GM21576 (cell line): ENCODE measurements around the gene RASAL3.
"Not testable (repeated sequence)": the region's sequence is repeated elsewhere in the genome, so short reads cannot be mapped to it uniquely, and the experiment has no call there.

ENCODE experiments used
- ATAC-seq: cut with Tn5 transposase; IDR thresholded peaks from one replicate; pipeline ENCODE4 v1.9.1; 2021; ENCODE audit warnings: mild to moderate bottlenecking, moderate library complexity; ENCODE audit not compliant: unreplicated experiment

RASAL3 gene

GRCh38 chr19:15464394-15465385 is at the start of gene RASAL3:
Gene RASAL3, minus strand, starts transcription at chr19:15464544. Its CDS starts 186 bp downstream, at chr19:15464358.
- peak; percentile 36 for ATAC-seq

DNA sequence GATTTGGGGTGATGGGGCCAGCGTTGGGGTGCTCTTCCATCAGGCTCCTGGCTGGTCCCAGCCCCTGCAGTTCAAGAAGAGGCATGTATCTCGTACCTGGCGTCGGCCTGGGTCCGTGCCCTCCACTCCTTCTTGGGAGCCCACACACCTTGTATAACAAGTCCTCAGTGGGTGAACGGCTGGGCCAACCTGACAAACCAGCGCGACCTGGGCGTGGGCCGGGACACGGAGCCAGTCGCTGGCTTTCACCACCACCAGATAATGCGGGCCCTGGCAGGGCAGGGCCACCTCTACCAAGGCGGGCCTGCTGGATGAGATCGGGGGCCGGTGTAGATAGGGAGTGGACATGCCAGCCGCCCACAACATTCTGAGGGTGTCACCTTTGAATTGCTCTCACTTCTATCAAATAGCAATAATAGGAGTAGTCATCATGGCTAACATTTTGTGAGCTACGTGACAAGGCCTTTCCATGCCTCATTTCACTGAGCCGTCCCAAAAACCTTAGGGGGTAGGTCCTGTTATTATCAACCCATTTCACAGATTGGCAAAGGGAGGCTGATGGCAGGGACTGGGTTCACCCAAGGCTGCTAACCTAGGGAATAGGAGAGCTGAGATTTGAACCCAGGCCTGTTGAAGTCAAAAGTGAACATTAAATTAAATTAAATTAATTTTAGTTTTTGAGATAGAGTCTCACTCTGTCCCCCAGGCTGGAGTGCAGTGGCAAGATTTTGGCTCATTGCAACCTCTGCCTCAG is 47.5 kb upstream of the RASAL3 start:
- no peak for ATAC-seq

GRCh38 chr19:15508035-15508710 is 43.8 kb upstream of the RASAL3 start, which contains the start of gene CYP4F22:
Gene CYP4F22, plus strand, starts transcription at chr19:15508525. Its CDS starts 16,812 bp downstream, at chr19:15525337.
- no peak for ATAC-seq

DNA sequence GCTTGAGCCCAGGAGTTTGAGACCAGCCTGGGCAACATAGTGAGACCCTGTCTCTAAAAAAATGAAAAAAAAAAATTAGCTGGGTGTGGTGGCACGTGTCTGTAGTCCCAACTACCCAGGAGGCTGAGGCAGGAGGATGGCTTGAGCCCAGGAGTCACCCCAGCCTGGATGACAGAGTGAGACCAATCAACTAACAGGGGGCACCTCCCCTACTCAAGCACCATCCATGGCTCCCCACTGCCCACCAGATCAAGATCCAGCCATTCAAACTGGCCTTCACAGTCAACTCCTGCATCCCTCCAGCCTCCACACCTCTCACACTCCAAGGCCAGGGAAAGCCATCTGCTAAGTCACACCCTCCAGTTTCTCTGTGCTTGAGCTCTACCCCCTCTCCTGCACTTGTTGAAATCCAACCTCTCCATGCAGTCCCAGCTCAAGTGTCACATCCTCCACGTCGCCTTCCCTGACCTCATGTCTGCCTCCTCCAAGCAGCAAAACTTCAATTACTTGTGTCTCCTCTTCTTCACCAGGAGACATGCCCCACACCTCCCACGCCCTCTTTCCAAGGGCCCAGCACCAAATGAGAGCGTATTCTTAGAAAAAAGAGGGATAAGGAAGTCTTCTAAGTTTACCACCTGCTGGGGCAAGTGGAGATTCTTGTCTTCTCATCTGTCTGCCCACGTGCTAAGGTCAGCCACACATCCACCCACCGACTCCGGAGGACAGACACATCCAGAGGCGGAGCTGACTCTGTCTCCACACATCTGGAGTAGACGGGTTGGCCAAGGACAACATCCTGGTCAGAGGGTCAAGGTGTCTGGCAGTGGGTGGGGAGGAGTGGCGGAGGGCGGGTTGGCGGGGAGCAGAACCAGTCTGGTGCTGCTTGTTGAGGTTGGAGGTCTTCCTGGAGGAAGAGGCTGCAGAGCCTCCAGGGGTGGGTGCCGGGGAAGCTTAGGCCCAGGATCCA is 43.0 kb upstream of the RASAL3 start:
- no peak for ATAC-seq

- ATAC-seq = no peak
These were observed 41.8 kb upstream of the RASAL3 start for GRCh38 chr19:15506074-15506571.

DNA sequence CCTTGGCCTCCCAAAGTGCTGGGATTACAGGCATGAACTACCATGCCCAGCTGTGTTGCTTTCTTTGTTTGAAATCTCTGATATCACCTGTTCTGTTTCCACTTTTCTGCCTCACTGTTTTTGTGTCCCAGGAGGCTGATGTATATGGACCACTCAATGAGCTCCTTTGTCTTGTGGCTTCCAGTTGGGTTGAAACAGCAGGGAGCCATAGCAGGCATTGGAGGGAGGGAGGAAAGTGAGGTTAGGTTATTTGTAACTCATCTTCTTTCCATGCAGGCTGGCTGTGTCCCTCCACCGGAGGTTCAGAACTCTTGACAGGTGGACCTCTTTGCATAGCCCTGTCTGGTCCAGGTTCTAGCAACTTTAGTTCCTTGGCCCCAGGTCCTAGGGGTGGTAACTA is 37.9 kb upstream of the RASAL3 start:
- ATAC-seq = no peak

GRCh38 chr19:15501596-15501995 is 37.3 kb upstream of the RASAL3 start:
- ATAC-seq = no peak

- ATAC-seq = no peak
These were observed 34.6 kb upstream of the RASAL3 start for GRCh38 chr19:15498910-15499309.

DNA sequence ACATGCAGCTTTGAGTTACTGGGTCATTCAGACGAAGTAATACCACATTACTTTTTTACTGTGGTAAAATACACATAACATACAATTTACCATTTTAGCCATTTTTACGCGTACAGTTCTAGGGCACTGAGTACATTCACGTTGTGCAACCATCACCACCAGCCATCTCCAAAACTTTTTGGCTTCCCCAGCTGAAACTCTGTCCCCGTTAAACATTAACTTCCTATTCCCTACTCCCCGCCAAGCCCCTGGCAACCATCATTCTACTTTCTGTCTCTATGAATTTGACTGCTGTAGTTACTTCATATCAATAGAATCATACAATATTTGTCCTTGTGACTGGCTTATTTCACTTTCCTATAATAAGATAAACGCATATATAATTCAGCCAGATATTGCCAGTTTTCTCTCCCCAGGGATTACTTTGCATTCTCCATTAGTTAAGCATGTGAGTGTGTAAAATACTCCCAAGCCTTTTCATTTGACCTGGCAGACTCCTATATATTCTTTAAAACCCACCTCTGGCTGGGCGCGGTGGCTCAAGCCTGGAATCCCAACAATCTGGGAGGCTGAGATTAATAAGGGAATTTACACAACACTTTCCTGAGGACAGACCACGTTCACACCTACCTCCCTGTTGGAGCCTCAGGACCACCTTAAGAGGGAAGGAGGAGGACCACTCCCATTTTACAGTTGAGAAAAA is 34.0 kb upstream of the RASAL3 start:
- ATAC-seq = no peak

GRCh38 chr19:15495151-15495550 is 30.8 kb upstream of the RASAL3 start:
- no peak for ATAC-seq

GRCh38 chr19:15488489-15489226 is 24.3 kb upstream of the RASAL3 start:
- no peak for ATAC-seq

DNA sequence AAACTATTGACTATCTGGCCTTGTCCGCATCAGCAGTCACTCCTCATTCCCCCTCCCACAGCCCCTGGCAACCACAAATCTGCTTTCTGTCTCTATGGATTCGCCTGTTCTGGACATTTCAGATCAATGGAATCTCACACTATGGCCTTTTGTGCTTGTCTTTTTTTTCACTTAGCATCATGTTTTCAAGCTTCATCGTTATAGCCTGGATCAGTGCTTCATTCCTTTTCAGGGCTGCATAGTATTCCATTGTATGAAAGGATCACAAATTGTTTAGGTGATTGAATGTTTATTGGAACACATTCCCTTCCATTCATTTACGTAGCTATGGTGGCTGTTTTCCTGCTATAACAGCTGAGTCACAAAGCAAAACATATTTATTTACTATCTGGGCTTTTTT is 22.7 kb upstream of the RASAL3 start:
- no peak for ATAC-seq

DNA sequence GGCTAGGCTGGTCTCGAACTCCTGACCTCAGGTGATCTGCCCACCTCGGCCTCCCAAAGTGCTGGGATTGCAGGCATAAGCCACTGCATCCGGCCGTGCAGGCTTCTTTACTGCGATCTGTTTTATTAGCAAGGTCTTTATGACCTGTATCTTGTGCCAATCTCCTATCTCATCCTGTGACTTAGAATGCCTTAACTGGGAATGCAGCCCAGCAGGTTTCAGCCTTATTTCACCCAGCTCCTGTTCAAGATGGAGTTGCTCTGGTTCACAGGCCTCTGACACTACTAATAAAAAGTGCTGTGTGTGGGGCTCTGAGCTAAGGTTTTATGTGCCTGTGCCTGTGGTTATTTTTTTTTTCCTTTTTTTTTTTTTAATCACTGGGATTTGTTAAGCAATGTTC is 21.4 kb upstream of the RASAL3 start:
- ATAC-seq = not testable (repeated sequence)

DNA sequence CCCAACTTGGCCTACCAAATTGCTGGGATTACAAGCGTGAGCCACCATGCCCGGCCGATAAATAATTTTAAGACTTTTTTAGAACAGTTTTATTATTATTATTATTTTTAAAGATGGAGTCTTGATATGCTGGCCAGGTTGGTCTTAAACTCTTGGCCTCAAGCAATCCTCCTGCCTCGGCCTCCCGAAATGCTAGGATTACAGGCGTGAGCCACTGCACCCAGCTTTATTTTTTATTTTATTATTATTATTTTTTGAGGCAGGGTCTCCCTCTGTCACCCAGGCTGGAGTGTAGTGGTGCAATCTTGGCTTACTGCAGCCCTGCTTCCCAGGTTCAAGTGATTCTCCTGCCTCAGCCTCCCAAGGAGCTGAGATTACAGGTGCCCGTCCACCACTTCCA is 16.7 kb upstream of the RASAL3 start:
- ATAC-seq = not testable (repeated sequence)

DNA sequence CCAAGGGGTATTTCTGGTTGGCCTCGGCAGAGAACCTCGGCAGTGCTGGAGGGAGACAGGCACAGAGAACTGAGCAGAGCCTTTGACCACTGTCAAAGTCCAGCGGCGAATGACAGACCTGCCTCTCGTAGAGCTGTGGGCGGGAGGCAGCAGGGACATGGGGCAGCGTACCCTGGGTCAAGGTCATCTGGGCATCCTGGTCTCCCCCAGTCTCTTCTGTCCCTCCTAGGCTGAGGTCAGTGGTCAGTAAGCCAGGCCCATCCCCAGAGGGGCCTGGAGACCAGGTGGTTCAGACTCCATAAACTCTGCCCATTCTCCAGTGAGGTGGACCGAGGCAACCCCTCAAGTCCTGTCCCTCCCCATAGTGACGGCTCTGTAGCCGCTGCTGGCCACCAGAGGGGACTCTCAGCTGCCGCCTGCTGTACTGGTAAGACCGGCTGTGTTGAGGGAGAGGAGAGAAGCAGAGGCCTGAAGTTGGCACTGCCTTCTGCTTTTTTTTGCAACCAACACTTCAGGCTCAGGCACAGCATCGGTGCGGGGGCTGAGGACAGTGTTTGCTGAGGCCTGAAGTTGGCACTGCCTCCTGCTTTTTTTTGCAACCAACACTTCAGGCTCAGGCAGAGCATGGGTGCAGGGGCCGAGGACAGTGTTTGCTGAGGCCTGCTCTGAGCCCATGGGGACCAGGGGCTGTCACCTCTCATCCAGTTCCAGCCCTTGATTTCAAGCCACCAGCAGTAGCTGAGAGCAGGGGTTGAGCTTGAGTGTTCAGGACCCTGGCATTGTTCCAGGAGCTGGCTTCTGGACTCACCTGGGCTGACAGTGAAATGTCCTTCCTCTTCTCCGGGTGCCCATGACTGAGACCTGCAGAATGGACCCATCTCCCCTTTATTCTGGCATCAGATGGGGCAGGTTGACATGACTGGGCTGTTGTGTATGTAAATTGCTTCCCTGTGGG is 15.3 kb upstream of the RASAL3 start, which contains the start of gene PGLYRP2:
TSS of gene PGLYRP2 (minus strand) at position 111 of the 955 bp plus-strand sequence. CDS start 130 bp downstream, outside the sequence.
- ATAC-seq = no peak

GRCh38 chr19:15476325-15476724 is 12.0 kb upstream of the RASAL3 start:
- ATAC-seq = no peak

DNA sequence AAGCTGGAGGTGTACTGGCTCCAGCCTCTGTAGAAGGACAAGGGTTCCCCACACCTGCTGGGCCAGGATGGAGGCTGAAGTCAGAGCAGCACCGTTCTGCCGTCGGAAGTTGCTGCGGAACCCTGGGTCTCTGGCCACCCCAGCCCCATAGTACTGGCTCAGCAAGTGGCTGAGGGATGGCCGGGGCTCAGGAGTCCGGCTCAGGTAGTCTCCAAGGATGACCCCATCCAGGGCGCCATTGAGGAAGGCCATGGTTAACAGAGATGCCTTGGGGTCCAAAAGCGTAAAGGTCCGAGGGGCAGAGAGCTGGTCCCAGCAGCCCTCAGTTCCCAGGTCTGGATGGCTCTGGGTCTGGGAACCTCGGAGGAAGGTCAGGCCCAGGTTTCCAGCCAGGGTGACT is 11.3 kb upstream of the RASAL3 start:
- ATAC-seq = no peak
